Astrocyte of the cerebellum (primary cell): ENCODE data around the gene FLRT2.

Source experiments
- DNase-seq: peaks from one replicate; pipeline ENCODE4 v3.0.0-alpha.2; 2011; ENCODE audit warnings: low read depth
- H3K4me3 ChIP-seq: 2 replicates; pipeline ENCODE4 v1.5.1; 2011; ENCODE audit warnings: mild to moderate bottlenecking, low read depth, low read length, moderate library complexity
- CTCF ChIP-seq: IDR thresholded peaks from 2 replicates; pipeline ENCODE4 v1.5.1; 2012; ENCODE audit warnings: low read length, low read depth, moderate library complexity, mild to moderate bottlenecking; ENCODE audit errors: missing control alignments
- in situ Hi-C: cut with HindIII; loops from 2 replicates; pipeline ENCODE4 v1.10.0; 2017; ENCODE audit warnings: low sequenced_read_pairs

The FLRT2 gene

GRCh38 chr14:85581691-85582090 is 51.7 kb downstream of the FLRT2 start:
- in situ Hi-C loops = no loop called here
- no peak for DNase-seq
- H3K4me3 ChIP-seq = no peak overlapping the region
- no peak for TF ChIP-seq CTCF

- no peak overlapping the region for H3K4me3 ChIP-seq
- in situ Hi-C loops = no loop called here
- TF ChIP-seq CTCF = no peak
- DNase-seq = no peak
These were observed 53.4 kb downstream of the FLRT2 start for GRCh38 chr14:85583380-85583779.

- TF ChIP-seq CTCF = no peak
- no peak for DNase-seq
- no peak overlapping the region for H3K4me3 ChIP-seq
- in situ Hi-C loops = no loop called here
These were observed 54.5 kb downstream of the FLRT2 start for GRCh38 chr14:85584481-85584880.

GRCh38 chr14:85587151-85587711 is 57.3 kb downstream of the FLRT2 start:
- no peak overlapping the region for H3K4me3 ChIP-seq
- in situ Hi-C loops = no loop called here
- TF ChIP-seq CTCF = no peak
- peak; percentile 77 for DNase-seq

- TF ChIP-seq CTCF = no peak
- no peak overlapping the region for H3K4me3 ChIP-seq
- in situ Hi-C loops = no loop called here
- DNase-seq = no peak
These were observed 60.8 kb downstream of the FLRT2 start for GRCh38 chr14:85590784-85591183.

- DNase-seq = no peak
- H3K4me3 ChIP-seq = no peak overlapping the region
- in situ Hi-C loops = no loop called here
- TF ChIP-seq CTCF = no peak
These were observed 64.3 kb downstream of the FLRT2 start for GRCh38 chr14:85594217-85594616.

- no peak for TF ChIP-seq CTCF
- in situ Hi-C loops = no loop called here
- DNase-seq = no peak
- no peak overlapping the region for H3K4me3 ChIP-seq
These were observed 66.0 kb downstream of the FLRT2 start for GRCh38 chr14:85595981-85596380.
